Lung (tissue), 12 donors: ENCODE data around the gene PC. TPM values are rescaled to one million over a fixed set of nuclear protein-coding genes. Genes with fewer than 3 reads are reported as not detected.

Experiments
- ATAC-seq: fragments of 200-7000 bp; cut with Tn5 transposase; one replicate; pipeline ENCODE4 v1.9.1; 2020; ENCODE audit warnings: moderate number of reproducible peaks; ENCODE audit not compliant: insufficient read depth, low FRiP score
- DNase-seq, 3 donors: peaks; one replicate each; pipeline ENCODE4 v3.0.0-alpha.2; 2013 to 2017
- H3K27ac ChIP-seq, 2 donors: one replicate each; pipeline ENCODE4 v1.5.1; 2013; ENCODE audit warnings: mild to moderate bottlenecking in 2 of 2, moderate library complexity in 2 of 2, control low read depth in 1 of 2, inconsistent platforms in 1 of 2, low read depth in 1 of 2, low read length in 1 of 2
- H3K27me3 ChIP-seq, 3 donors: one replicate each; pipeline ENCODE4 v1.5.1; 2013; ENCODE audit warnings: low read length in 2 of 3; ENCODE audit not compliant: control insufficient read depth in 3 of 3, insufficient read depth in 3 of 3
- H3K36me3 ChIP-seq, 4 donors: one replicate each; pipeline ENCODE4 v1.5.1; 2013; ENCODE audit warnings: low read length in 4 of 4, mild to moderate bottlenecking in 1 of 4, moderate library complexity in 1 of 4; ENCODE audit not compliant: control insufficient read depth in 4 of 4, insufficient read depth in 4 of 4
- H3K4me1 ChIP-seq, 5 donors: one replicate each; pipeline ENCODE4 v1.5.1; 2013; ENCODE audit warnings: low read length in 5 of 5, mild to moderate bottlenecking in 2 of 5, moderate library complexity in 1 of 5; ENCODE audit not compliant: control insufficient read depth in 5 of 5, insufficient read depth in 5 of 5
- H3K4me3 ChIP-seq: one replicate; pipeline ENCODE4 v1.5.1; 2013; ENCODE audit warnings: mild to moderate bottlenecking, control low read depth, moderate library complexity
- H3K9ac ChIP-seq, 2 donors: one replicate each; pipeline ENCODE4 v1.5.1; 2013; ENCODE audit warnings: low read length in 2 of 2, control low read depth in 1 of 2; ENCODE audit not compliant: insufficient read depth in 1 of 2
- H3K9me3 ChIP-seq, 4 donors: one replicate each; pipeline ENCODE4 v1.5.1; 2013; ENCODE audit warnings: low read length in 3 of 4, mild to moderate bottlenecking in 1 of 4, moderate library complexity in 1 of 4; ENCODE audit not compliant: control insufficient read depth in 4 of 4, insufficient read depth in 3 of 4
- CTCF ChIP-seq: IDR thresholded peaks from 2 replicates; pipeline ENCODE4 v1.5.1; 2012; ENCODE audit warnings: mild to moderate bottlenecking; ENCODE audit errors: control extremely low read depth, extremely low read depth
- WGBS, 2 donors: extraction: QIAGEN DNeasy Blood & Tissue Kit; methylation state at CpG; one replicate each; pipeline ENCODE4 v1.1.7; 2013; 5-methylcytosine and 5-hydroxymethylcytosine counted together
- polyA plus RNA-seq, 2 donors: library from polyadenylated mRNA; stranded (reverse); fragments of 200-250 nt; gene quantifications; one replicate each; pipeline ENCODE4 v1.2.1, GENCODE V29; 2013
- total RNA-seq, 2 donors: library from RNA; depleted of rRNA in 1 of 2; stranded (reverse); fragments of >200 nt in 1 of 2; gene quantifications; one replicate each; pipeline ENCODE4 v1.2.1, GENCODE V29; 2014 to 2021
- donor health status: control.
- donor health status: control.
- donor health status: Bipolar disorder and iron deficiency.
- donor health status: healthy.
- donor health status: DM: yes; HTN: yes; CAD: no.

PC gene
- total and polyA plus RNA-seq, 4 donors: 5.5 to 32.5 (median 12.0) TPM

GRCh38 chr11:66860449-66860831 is 97.7 kb downstream of the PC start:
- H3K27ac ChIP-seq: no peak overlapping the region
- no peak overlapping the region for H3K4me3 ChIP-seq
- no peak for TF ChIP-seq CTCF
- no peak overlapping the region for H3K9ac ChIP-seq
- H3K4me1 ChIP-seq: peaks cover 0 to 11% (median 3%) of the 10 kb centered on the region in 5 donors
- no peaks in the 10 kb centered on the region for H3K27me3 ChIP-seq
- WGBS, 2 donors: 83% methylated on average over 17 to 18 of the region's 18 CpGs
- H3K36me3 ChIP-seq: peaks cover 0 to 11% (median 0%) of the 10 kb centered on the region in 4 donors
- DNase-seq (no peak), ATAC-seq (no peak)
- H3K9me3 ChIP-seq: no peaks in the 10 kb centered on the region

GRCh38 chr11:66859686-66860448 is 98.3 kb downstream of the PC start:
- no peaks in the 10 kb centered on the region for H3K27me3 ChIP-seq
- H3K9ac ChIP-seq: no peak overlapping the region
- no peak for TF ChIP-seq CTCF
- DNase-seq (no peak), ATAC-seq (no peak)
- 90% methylated on average over 39 to 41 of the region's 41 CpGs for WGBS, 2 donors
- peaks cover 0 to 13% (median 3%) of the 10 kb centered on the region in 5 donors for H3K4me1 ChIP-seq
- no peak overlapping the region for H3K27ac ChIP-seq
- no peak overlapping the region for H3K4me3 ChIP-seq
- H3K9me3 ChIP-seq: no peaks in the 10 kb centered on the region
- H3K36me3 ChIP-seq: peaks cover 0 to 11% (median 0%) of the 10 kb centered on the region in 4 donors

- TF ChIP-seq CTCF: no peak
- no peak overlapping the region for H3K27ac ChIP-seq
- no peak overlapping the region for H3K9ac ChIP-seq
- no peak for ATAC-seq
- no peak for DNase-seq
- peaks cover 0 to 11% (median 0%) of the 10 kb centered on the region in 4 donors for H3K36me3 ChIP-seq
- H3K9me3 ChIP-seq: no peaks in the 10 kb centered on the region
- WGBS, 2 donors: 92 to 95% methylated on average over 26 to 29 of the region's 29 CpGs
- H3K4me3 ChIP-seq: no peak overlapping the region
- H3K4me1 ChIP-seq: peaks cover 0 to 13% (median 3%) of the 10 kb centered on the region in 5 donors
- no peaks in the 10 kb centered on the region for H3K27me3 ChIP-seq
These were observed 99.1 kb downstream of the PC start for GRCh38 chr11:66858939-66859685.
